Stimulated activated naive CD8-positive, alpha-beta T cell treated with anti-CD3 and anti-CD28 coated beads, Interleukin-15, Interleukin-2, amounts not matched to agents 100 U/mL and 50 U/mL, for 24 hours (primary cell): ENCODE results near the gene TOP3B.
A peak's percentile ranks its signal among the peaks of the same experiment; 100 is the strongest.

Source experiments
- ATAC-seq: fragments of 150-1000 bp; cut with Tn5 transposase; one replicate; pipeline ENCODE4 v1.10.0; 2021
- DNase-seq: peaks from one replicate; pipeline ENCODE4 v3.0.0; 2021

The TOP3B gene

GRCh38 chr22:21982338-21982965 lies at the start of gene TOP3B:
Gene TOP3B (minus strand): TSS chr22:21982787. CDS start chr22:21975709, 7,078 bp downstream.
- ATAC-seq: peak; percentile 93
- peak; percentile 90 for DNase-seq

- ATAC-seq: no peak
- DNase-seq: no peak
Measured at GRCh38 chr22:22031183-22031945, 48.8 kb upstream of the TOP3B start.

GRCh38 chr22:22030493-22031182 lies 48.1 kb upstream of the TOP3B start:
- DNase-seq: peak; percentile 20
- ATAC-seq: no peak

- ATAC-seq: no peak
- DNase-seq: no peak
Measured at GRCh38 chr22:22027955-22028354, 45.4 kb upstream of the TOP3B start.

GRCh38 chr22:22026157-22026831 lies 43.7 kb upstream of the TOP3B start:
- ATAC-seq: no peak
- DNase-seq: no peak

GRCh38 chr22:22025320-22026156 lies 43.0 kb upstream of the TOP3B start:
- ATAC-seq (no peak), DNase-seq (no peak)

GRCh38 chr22:22024440-22024839 lies 41.9 kb upstream of the TOP3B start:
- no peak for ATAC-seq

GRCh38 chr22:22023581-22024137 lies 41.1 kb upstream of the TOP3B start:
- ATAC-seq (no peak), DNase-seq (no peak)

More at GRCh38 chr22:22024440-22024839, 41.9 kb upstream of the TOP3B start:
- no peak for DNase-seq

- ATAC-seq (no peak), DNase-seq (no peak)
Measured at GRCh38 chr22:22022947-22023534, 40.5 kb upstream of the TOP3B start.

GRCh38 chr22:22022255-22022840 lies 39.8 kb upstream of the TOP3B start:
- ATAC-seq (no peak), DNase-seq (no peak)

GRCh38 chr22:22021162-22021750 lies 38.7 kb upstream of the TOP3B start:
- ATAC-seq (no peak), DNase-seq (no peak)

- DNase-seq: no peak
- no peak for ATAC-seq
Measured at GRCh38 chr22:22020425-22020852, 37.9 kb upstream of the TOP3B start.

- DNase-seq (no peak), ATAC-seq (no peak)
Measured at GRCh38 chr22:22019659-22020424, 37.3 kb upstream of the TOP3B start.

GRCh38 chr22:22018825-22019658 lies 36.5 kb upstream of the TOP3B start:
- no peak for ATAC-seq
- DNase-seq: no peak

- ATAC-seq (no peak), DNase-seq (no peak)
Measured at GRCh38 chr22:22015631-22016030, 33.0 kb upstream of the TOP3B start.

GRCh38 chr22:22014285-22014659 lies 31.7 kb upstream of the TOP3B start:
- ATAC-seq (no peak), DNase-seq (no peak)

- no peak for ATAC-seq
Measured at GRCh38 chr22:22013559-22014284, 31.1 kb upstream of the TOP3B start.

GRCh38 chr22:22011964-22012363 lies 29.4 kb upstream of the TOP3B start:
- DNase-seq (no peak), ATAC-seq (no peak)

More at GRCh38 chr22:22013559-22014284, 31.1 kb upstream of the TOP3B start:
- DNase-seq: no peak
